Activated T-helper 9 cell treated with anti-CD3 and anti-CD28 coated beads, Interleukin-2, amount 50 U/mL, for 16 hours (primary cell): ENCODE measurements around the gene PIF1.
"Not testable (repeated sequence)": the region's sequence is repeated elsewhere in the genome, so short reads cannot be mapped to it uniquely, and the experiment has no call there.

Source experiments
- DNase-seq: peaks from one replicate; pipeline ENCODE4 v3.0.0-alpha.2; 2020; ENCODE audit warnings: low read depth

PIF1 gene

DNA sequence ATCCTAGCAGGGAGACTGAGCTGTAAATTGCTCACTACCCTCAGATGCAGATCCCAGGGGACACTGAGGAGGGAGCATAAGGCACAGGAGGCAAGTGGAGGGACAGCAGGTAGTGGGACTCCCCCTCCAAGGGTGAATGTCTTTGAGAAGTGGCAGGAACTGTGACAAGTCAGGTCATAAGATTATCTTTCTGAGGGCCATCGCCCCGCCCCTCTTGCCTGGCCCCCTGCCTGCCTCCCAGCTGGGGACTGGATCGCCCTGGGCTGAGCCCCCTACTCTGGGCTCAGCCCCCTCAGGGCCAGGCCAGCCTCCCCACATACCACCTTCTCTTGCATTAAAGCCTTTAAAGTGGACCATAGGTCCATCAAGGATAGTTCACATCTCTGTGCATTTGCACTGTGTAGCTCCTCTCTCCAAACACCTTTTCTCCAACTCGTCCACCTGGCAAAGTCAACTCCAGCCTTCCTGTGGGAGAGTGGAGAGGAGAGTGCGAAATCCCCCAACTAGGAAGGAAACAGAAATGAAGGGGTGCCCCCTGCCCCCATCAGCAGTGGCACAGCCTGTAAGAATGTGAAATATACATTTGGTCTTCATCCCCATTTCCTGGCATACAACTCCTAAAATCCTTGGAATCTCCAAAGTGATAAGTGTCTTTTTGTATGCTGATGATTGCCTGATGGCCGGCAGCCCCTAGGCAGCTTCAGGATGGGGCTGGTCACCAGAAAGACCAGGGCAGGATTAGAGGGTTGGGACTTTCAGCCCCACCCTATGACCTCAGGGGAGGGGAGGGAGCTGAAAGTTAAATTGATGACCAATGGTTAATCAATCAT lies 14.7 kb downstream of the PIF1 start:
- no peak for DNase-seq

DNA sequence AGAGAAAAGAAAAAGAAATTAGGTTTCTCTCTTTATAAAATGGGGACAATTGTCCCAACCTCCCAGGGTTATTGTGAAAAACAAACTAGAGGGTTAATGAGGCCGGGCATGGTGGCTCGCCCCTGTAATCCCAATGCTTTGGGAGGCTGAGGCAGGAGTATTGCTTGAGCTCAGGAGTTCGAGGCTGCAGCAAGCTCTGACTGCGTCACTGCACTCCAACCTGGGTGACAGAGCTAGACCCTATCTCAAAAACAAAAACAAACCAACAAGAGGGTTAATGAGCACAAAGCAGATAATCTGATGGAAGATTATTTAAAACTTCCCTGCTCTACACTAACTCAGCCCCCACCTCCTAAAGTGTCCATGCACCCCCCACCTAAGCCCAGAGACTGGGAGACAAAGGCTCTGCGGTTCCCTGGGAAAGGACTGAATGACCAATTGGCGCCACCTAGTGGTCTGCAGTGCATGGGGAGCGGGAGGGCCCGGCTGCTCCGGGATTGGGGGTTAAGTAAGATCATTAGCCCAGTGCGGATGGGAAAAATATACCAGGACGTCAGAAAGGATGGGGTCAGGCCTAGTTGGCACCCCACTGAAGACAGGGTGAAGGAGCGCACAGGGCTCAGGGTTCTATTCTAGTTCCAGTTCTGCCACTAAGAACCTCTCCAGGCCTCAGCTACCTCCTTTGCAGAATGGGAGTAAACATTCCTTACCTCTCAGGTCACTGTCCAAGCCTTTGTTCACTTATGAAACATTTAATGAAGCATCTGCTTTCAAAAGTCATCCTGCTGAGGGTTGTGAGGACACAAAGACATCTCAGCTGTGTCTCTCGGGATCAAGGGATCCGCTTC lies 15.6 kb downstream of the PIF1 start:
- DNase-seq = peak; percentile 39

- DNase-seq = no peak
These were observed 16.5 kb downstream of the PIF1 start for GRCh38 chr15:64808785-64809453.

DNA sequence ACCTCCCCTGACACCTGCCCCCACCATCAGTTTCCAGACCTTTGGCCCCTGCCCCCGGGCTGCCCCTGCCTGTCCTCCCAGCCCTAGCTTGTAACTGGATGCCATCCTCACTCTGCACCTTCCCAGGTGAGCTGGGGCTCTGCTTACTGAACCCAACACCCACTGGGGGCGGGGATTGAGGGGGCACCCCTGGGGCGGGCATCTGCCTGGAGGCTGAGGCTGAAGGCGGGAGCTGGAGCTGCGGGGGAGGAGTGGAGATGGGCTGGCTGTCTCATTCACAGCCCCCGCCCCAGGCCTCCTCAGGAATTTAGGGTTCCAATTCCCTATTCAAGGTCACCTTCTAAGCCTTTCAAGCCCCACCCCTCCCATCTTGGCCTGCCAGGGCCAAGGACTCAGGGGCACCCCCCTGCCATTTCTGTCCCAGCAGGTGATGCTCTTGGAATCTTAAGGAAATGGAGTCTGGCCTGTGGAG lies 17.7 kb downstream of the PIF1 start:
- DNase-seq = no peak

GRCh38 chr15:64807051-64807749 lies 18.2 kb downstream of the PIF1 start:
- no peak for DNase-seq

GRCh38 chr15:64806509-64806908 lies 18.9 kb downstream of the PIF1 start:
- DNase-seq = no peak

- DNase-seq = no peak
These were observed 20.8 kb downstream of the PIF1 start for GRCh38 chr15:64804619-64805018.

- DNase-seq = no peak
These were observed 21.9 kb downstream of the PIF1 start for GRCh38 chr15:64803526-64803925.

GRCh38 chr15:64800476-64800875 lies 25.0 kb downstream of the PIF1 start:
- DNase-seq = no peak

DNA sequence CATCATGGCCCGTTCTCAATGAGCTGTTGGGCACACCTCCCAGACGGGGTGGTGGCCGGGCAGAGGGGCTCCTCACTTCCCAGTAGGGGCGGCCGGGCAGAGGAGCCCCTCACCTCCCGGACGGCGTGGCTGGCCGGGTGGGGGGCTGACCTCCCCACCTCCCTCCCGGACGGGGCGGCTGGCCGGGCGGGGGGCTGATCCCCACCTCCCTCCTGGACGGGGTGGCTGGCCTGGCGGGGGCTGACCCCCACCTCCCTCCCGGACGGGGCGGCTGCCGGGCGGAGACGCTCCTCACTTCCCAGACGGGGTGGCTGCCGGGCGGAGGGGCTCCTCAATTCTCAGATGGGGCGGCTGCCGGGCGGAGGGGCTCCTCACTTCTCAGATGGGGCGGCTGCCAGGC lies 26.5 kb downstream of the PIF1 start:
- DNase-seq = not testable (repeated sequence)

GRCh38 chr15:64795921-64796320 lies 29.5 kb downstream of the PIF1 start:
- not testable (repeated sequence) for DNase-seq

DNA sequence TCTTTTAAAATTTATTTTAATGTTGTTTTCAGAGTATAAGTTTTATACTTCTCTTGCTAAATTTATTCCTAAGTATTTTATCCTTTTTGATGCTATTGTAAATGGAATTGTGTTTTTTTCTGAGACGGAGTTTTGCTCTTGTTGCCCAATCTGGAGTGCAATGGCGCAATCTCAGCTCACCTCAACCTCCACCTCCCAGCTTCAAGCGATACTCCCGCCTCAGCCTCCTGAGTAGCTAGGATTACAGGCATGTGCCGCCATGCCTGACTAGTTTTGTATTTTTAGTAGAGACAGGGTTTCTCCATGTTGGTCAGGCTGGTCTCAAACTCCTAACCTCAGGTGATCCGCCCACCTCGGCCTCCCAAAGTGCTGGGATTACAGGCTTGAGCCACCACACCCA lies 30.1 kb downstream of the PIF1 start:
- not testable (repeated sequence) for DNase-seq

GRCh38 chr15:64792282-64792681 lies 33.2 kb downstream of the PIF1 start:
- DNase-seq = no peak

DNA sequence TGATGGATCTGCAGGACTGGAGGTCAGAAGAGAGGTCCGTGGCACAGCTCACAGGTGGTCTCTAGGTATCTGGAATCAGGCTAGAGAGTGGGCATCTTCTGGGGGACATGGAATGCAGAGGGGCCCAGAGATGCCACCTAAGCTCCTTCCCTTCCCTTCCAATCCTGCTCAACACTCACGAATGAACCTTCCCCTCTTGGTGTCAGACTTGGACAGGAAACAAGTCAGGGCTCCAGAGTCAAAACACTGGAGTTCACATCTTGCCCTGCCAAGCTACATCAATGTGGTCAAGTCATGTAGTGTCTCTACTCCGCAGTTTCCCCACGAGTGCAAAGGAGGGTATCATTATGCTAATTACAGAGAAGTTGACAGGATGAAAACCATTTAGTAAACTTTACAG lies 34.0 kb downstream of the PIF1 start:
- DNase-seq = no peak

- DNase-seq = no peak
These were observed 41.7 kb downstream of the PIF1 start for GRCh38 chr15:64783796-64784195.

GRCh38 chr15:64782751-64783150 lies 42.7 kb downstream of the PIF1 start:
- DNase-seq = no peak

DNA sequence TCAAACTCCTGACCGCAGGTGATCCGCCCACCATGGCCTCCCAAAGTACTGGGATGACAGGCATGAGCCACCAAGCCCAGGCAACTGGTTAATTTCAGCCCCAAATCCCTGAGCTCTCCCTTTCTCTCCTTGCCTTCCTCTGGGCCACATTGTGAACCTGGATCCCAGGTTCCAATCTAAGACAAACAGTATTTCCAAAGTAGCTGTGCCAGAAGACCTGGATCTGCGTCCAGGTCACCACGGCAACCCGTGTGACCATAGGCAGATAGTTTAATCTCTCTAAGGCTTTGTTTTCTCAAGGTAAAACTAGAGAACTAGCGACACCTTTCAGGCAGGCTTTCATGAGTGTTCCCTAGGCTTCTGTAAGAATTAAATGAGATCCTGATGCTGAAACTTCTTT lies 44.1 kb downstream of the PIF1 start:
- no peak for DNase-seq

GRCh38 chr15:64780600-64781156 lies 44.8 kb downstream of the PIF1 start:
- no peak for DNase-seq

- DNase-seq = no peak
These were observed 45.8 kb downstream of the PIF1 start for GRCh38 chr15:64779630-64780029.

DNA sequence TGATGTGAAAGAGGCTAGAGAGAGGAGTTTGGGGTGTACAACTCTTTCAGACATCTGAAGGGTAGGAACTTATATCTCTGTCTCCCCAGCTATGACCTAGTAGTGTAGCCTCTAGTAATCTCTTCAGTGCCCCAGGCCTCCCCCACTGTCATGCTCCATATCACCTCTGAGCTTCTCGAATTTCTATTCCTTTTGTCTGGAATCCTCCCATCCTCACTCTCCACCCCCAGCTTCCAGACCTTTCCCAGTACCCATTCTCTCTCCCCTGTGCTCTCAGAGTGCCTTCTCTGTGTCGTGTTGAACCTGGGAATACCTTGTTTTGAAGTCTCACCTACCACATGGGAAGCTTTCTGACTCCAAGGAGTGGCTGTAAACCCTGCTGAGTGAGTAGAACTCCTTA lies 46.4 kb downstream of the PIF1 start:
- no peak for DNase-seq

DNA sequence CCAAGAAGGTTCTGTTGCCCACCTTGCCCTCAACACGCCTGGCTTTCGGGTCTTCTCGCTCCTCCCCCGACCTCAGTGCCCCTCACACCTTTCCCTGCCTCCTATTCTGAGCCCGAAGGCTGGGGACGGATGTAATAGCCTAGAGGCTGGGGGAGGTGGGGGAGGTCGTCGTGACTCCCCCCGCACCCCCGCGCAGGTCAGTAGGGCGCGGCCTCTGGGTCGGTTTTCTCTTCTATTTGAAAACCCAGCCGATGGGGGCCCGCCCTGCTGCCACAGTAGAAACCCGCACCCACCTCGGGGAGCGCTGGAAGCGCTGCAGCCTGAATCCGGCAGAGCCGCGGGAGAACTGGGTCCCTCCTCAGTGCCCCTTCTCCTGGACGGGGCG lies 49.1 kb downstream of the PIF1 start:
- no peak for DNase-seq
